ENCODE results near the gene ATRN. TPM values are rescaled to one million over a fixed set of nuclear protein-coding genes. Genes with fewer than 3 reads are reported as not detected.
A peak's percentile ranks its signal among the peaks of the same experiment; 100 is the strongest.
"Not testable (repeated sequence)": the region's sequence is repeated elsewhere in the genome, so short reads cannot be mapped to it uniquely, and the experiment has no call there.

Gene ATRN
- total RNA-seq, 2 donors from 2014 or later = 17.0 to 23.1 TPM

- intact Hi-C loops (cut with DNase I) = no loop called here
- H3K27me3 ChIP-seq = no peaks in the 10 kb centered on the region
- no peak for DNase-seq
- H3K4me1 ChIP-seq = peaks cover 16% of the 10 kb centered on the region
- H3K36me3 ChIP-seq = no peaks in the 10 kb centered on the region
- no peaks in the 10 kb centered on the region for H3K9me3 ChIP-seq
- H3K4me3 ChIP-seq = peak overlapping the region; percentile 100
- peak overlapping the region; percentile 77 to 91 for H3K9ac ChIP-seq (ENCODE audit: low read depth in 2 of 2, low read length in 2 of 2)
- peak overlapping the region; percentile 63 for H3K27ac ChIP-seq
- no peak for TF ChIP-seq CTCF (IDR thresholded peaks at IDR 0.05)
Measured at GRCh38 chr20:3470208-3470626, 601 bp upstream of the ATRN start.

GRCh38 chr20:3471397-3472021 is 691 bp downstream of the ATRN start:
- Histone ChIP-seq H3K36me3 (no peaks in the 10 kb centered on the region), H3K4me3 (peak overlapping the region; percentile 100), H3K27ac (peak overlapping the region; percentile 63), H3K4me1 (peaks cover 16% of the 10 kb centered on the region), H3K9ac (ENCODE audit: low read depth in 2 of 2, low read length in 2 of 2) (peak overlapping the region; percentile 77 to 91), H3K27me3 (no peaks in the 10 kb centered on the region), H3K9me3 (no peaks in the 10 kb centered on the region)
- DNase-seq = peak; percentile 22
- intact Hi-C loops (cut with DNase I) = no loop called here
- no peak for TF ChIP-seq CTCF (IDR thresholded peaks at IDR 0.05)

- Histone ChIP-seq H3K4me3 (peak overlapping the region; percentile 100), H3K27ac (no peak overlapping the region), H3K4me1 (peaks cover 16% of the 10 kb centered on the region), H3K27me3 (no peaks in the 10 kb centered on the region), H3K9ac (ENCODE audit: low read depth in 2 of 2, low read length in 2 of 2) (peak overlapping the region in 1 of 2 donors; percentile 77), H3K36me3 (no peaks in the 10 kb centered on the region), H3K9me3 (no peaks in the 10 kb centered on the region)
- TF ChIP-seq CTCF (IDR thresholded peaks at IDR 0.05) = no peak
- no peak for DNase-seq
- intact Hi-C loops (cut with DNase I) = no loop called here
Measured at GRCh38 chr20:3472105-3472504, 1.3 kb downstream of the ATRN start.

- H3K27ac ChIP-seq = no peak overlapping the region
- no peaks in the 10 kb centered on the region for H3K36me3 ChIP-seq
- no peak overlapping the region for H3K4me3 ChIP-seq
- no peak overlapping the region for H3K9ac ChIP-seq (ENCODE audit: low read depth in 2 of 2, low read length in 2 of 2)
- no peaks in the 10 kb centered on the region for H3K27me3 ChIP-seq
- DNase-seq = no peak
- intact Hi-C loops (cut with DNase I) = no loop called here
- peaks cover 16% of the 10 kb centered on the region for H3K4me1 ChIP-seq
- TF ChIP-seq CTCF (IDR thresholded peaks at IDR 0.05) = no peak
- H3K9me3 ChIP-seq = no peaks in the 10 kb centered on the region
Measured at GRCh38 chr20:3473324-3473723, 2.5 kb downstream of the ATRN start.

- peaks cover 16% of the 10 kb centered on the region for H3K4me1 ChIP-seq
- intact Hi-C loops (cut with DNase I) = no loop called here
- no peak overlapping the region for H3K27ac ChIP-seq
- no peaks in the 10 kb centered on the region for H3K36me3 ChIP-seq
- H3K9me3 ChIP-seq = no peaks in the 10 kb centered on the region
- H3K9ac ChIP-seq (ENCODE audit: low read depth in 2 of 2, low read length in 2 of 2) = no peak overlapping the region
- no peak for DNase-seq
- no peak for TF ChIP-seq CTCF (IDR thresholded peaks at IDR 0.05)
- no peak overlapping the region for H3K4me3 ChIP-seq
- H3K27me3 ChIP-seq = no peaks in the 10 kb centered on the region
Measured at GRCh38 chr20:3473944-3474343, 3.1 kb downstream of the ATRN start.

GRCh38 chr20:3477003-3477860 is 6.4 kb downstream of the ATRN start:
- H3K9ac ChIP-seq (ENCODE audit: low read depth in 2 of 2, low read length in 2 of 2); H3K36me3 ChIP-seq; DNase-seq; H3K27me3 ChIP-seq; intact Hi-C loops (cut with DNase I); H3K4me3 ChIP-seq; H3K9me3 ChIP-seq; H3K27ac ChIP-seq: not testable (repeated sequence)
- peaks cover 16% of the 10 kb centered on the region for H3K4me1 ChIP-seq
